ENCODE data around the gene FOXJ2.
"Not testable (repeated sequence)": the region's sequence is repeated elsewhere in the genome, so short reads cannot be mapped to it uniquely, and the experiment has no call there.

FOXJ2 gene

DNA sequence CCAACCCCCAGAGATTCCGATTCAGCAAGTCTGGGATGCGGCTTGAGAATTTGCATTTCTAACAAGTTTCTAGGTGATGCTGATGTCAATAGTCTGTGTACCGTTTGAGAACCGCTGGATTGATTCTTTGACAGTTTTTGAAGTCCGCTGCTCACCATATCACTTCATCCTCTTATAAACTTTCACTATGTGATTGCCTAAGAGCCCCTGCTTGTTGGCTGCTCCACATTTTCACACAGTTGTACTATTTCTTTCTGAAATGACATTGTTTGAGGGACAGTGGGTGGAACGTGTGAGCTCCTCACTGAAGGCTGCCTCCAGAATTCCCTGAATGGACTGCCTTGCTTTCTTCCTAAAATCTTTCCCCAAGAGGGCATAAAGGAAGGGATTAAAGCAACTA is 26.0 kb downstream of the FOXJ2 start:
- H3K27me3 Mint-ChIP-seq = no peaks in the 10 kb centered on the region
- no peaks in the 10 kb centered on the region for H3K4me1 Mint-ChIP-seq
- H3K27ac Mint-ChIP-seq = no peak overlapping the region
- H3K4me3 Mint-ChIP-seq = no peak overlapping the region
- peaks cover 13% of the 10 kb centered on the region for H3K36me3 Mint-ChIP-seq
- H3K9me3 Mint-ChIP-seq = no peaks in the 10 kb centered on the region
- DNase-seq = no peak
- CTCF ChIA-PET = interaction anchor here (1.1 to 3.5 kb wide), 3 partner anchors 10 to 19 kb away, joined by 3 to 16 read pairs (median 8); no protein-coding TSS in a partner anchor

DNA sequence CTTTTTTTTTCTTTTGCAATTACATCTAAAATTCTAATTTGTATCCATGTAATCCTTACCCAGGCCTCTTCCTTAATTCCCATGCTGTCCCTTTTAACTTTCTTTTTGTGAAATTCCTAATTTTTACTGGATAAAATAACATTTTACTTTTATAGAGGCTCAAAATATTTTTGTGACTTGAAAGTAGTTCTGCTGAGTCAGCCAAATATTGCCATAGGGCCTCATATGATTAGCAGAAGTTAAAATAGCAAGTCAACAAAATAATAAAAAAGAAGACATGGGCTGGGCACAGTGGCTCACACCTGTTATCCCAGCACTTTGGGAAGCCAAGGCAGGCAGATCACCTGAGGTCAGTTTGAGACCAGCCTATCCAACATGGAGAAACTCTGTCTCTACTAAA is 31.6 kb downstream of the FOXJ2 start:
- Mint-ChIP-seq H3K27me3 (no peaks in the 10 kb centered on the region), H3K9me3 (no peaks in the 10 kb centered on the region), H3K27ac (no peak overlapping the region), H3K4me3 (no peak overlapping the region), H3K36me3 (no peaks in the 10 kb centered on the region), H3K4me1 (peaks cover 23% of the 10 kb centered on the region)
- CTCF ChIA-PET = no interaction called here
- no peak for DNase-seq

GRCh38 chr12:8065991-8066594 is 33.6 kb downstream of the FOXJ2 start, which contains the start of gene C3AR1:
C3AR1 (minus strand) TSS chr12:8066359; CDS start chr12:8060185, 6,174 bp downstream.
- Mint-ChIP-seq H3K27me3 (no peaks in the 10 kb centered on the region), H3K4me3 (peak within 1 kb of the TSS; percentile 56), H3K36me3 (no peaks in the 10 kb centered on the region), H3K27ac (peak within 1 kb of the TSS; percentile 86), H3K4me1 (peaks cover 23% of the 10 kb centered on the region), H3K9me3 (no peaks in the 10 kb centered on the region)
- peak; percentile 62 for DNase-seq
- CTCF ChIA-PET = interaction anchor here (0.7 to 2.6 kb wide), 5 partner anchors 9 to 22 kb away, joined by 3 to 17 read pairs (median 6); no protein-coding TSS in a partner anchor

DNA sequence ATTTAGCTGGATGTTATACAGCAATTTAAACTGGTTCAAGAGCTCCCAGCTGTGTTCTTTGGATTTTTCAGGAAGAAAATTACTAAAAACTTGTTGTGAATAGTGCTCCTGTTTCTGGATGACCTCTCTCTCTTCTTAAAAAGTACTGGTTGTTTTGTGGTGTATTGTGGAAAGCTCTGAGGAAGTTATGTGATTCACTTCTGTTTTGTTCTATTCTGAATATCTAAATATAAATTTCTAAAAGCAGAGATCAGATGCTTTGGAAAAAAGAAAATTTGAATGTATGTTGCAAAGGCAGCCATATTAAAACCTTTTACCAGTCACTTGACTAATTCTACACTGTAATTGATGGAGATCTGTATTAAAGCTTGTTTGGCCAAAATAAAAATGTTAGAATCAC is 37.1 kb downstream of the FOXJ2 start:
- DNase-seq = no peak
- Mint-ChIP-seq H3K27me3 (peaks cover 11% of the 10 kb centered on the region), H3K36me3 (no peaks in the 10 kb centered on the region), H3K4me1 (peaks cover 23% of the 10 kb centered on the region), H3K4me3 (no peak overlapping the region), H3K9me3 (no peaks in the 10 kb centered on the region), H3K27ac (no peak overlapping the region)
- CTCF ChIA-PET = interaction anchor here (0.6 to 1.9 kb wide), 3 partner anchors 9 to 1308 kb away, joined by 3 to 10 read pairs (median 3); no protein-coding TSS in a partner anchor

DNA sequence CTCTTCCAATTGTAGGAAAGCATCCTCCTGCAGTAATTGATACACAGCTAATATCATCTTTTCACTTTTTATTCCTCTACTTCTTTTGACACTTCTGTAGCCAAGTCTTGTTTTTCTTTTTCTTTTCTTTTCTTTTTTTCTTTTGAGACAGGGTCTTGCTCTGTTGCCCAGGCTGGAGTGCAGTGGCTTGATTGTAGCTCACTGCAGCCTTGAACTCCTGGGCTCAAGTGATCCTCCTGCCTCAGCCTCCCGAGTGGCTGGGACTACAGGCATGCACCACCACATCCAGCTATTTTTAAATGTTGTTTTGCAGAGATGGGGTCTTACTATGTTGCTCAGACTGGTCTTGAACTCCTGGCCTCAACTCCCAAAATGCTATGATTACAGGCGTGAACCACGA is 39.3 kb downstream of the FOXJ2 start:
- CTCF ChIA-PET, H3K4me3 Mint-ChIP-seq: not testable (repeated sequence)
- peaks cover 11% of the 10 kb centered on the region for H3K27me3 Mint-ChIP-seq

GRCh38 chr12:8075935-8076334 is 43.4 kb downstream of the FOXJ2 start:
- Mint-ChIP-seq H3K9me3 (no peaks in the 10 kb centered on the region), H3K36me3 (no peaks in the 10 kb centered on the region), H3K4me3 (no peak overlapping the region), H3K27ac (no peak overlapping the region), H3K4me1 (peaks cover 28% of the 10 kb centered on the region), H3K27me3 (peaks cover 11% of the 10 kb centered on the region)
- CTCF ChIA-PET = interaction anchor here (0.5 kb wide), 1 partner anchor 9 kb away, joined by 5 read pairs; no protein-coding TSS in a partner anchor
- DNase-seq = no peak

More for the DNA sequence above, 39.3 kb downstream of the FOXJ2 start:
- not testable (repeated sequence) for H3K4me1 Mint-ChIP-seq, H3K9me3 Mint-ChIP-seq, H3K27ac Mint-ChIP-seq, DNase-seq, H3K36me3 Mint-ChIP-seq

- Mint-ChIP-seq H3K4me1 (peaks cover 32% of the 10 kb centered on the region), H3K4me3 (no peak overlapping the region), H3K27ac (no peak overlapping the region), H3K36me3 (no peaks in the 10 kb centered on the region), H3K27me3 (peaks cover 11% of the 10 kb centered on the region), H3K9me3 (no peaks in the 10 kb centered on the region)
- CTCF ChIA-PET = interaction anchor here (0.6 to 5.4 kb wide), 4 partner anchors 11 to 30 kb away, joined by 3 to 136 read pairs (median 8); partner anchors contain the start of gene C3AR1
- no peak for DNase-seq
These were observed 43.9 kb downstream of the FOXJ2 start for GRCh38 chr12:8076366-8076765.

DNA sequence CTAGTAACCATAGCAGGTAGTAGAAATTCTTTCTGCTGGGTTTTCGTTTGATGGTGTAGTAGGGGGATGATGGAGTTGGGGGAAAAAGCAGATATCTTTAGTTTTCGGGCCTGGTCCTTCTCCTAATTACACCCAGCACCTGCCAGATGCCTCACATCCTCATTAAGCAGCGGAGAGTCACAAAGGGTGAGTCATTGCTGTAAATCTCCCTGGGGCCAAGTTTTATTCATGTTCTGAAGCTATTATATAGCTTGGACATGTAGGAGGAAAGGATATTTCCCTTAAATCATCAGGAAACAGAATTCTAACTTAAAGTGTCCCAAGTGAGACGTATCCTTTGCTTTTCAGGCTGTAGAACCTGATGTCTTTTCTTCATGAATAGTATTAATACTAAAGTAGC is 44.7 kb downstream of the FOXJ2 start:
- CTCF ChIA-PET = interaction anchor here (0.6 to 5.4 kb wide), 10 partner anchors 10 to 222 kb away, joined by 3 to 136 read pairs (median 8); partner anchors contain the start of gene C3AR1

GRCh38 chr12:8078398-8078797 is 45.9 kb downstream of the FOXJ2 start:
- H3K27ac Mint-ChIP-seq = no peak overlapping the region
- H3K9me3 Mint-ChIP-seq = no peaks in the 10 kb centered on the region
- peaks cover 38% of the 10 kb centered on the region for H3K4me1 Mint-ChIP-seq
- no peak overlapping the region for H3K4me3 Mint-ChIP-seq
- peaks cover 1% of the 10 kb centered on the region for H3K36me3 Mint-ChIP-seq
- DNase-seq = peak; percentile 70
- CTCF ChIA-PET = interaction anchor here (0.7 to 5.4 kb wide), 23 partner anchors 9 to 564 kb away, joined by 3 to 136 read pairs (median 5); partner anchors contain the start of gene C3AR1
- H3K27me3 Mint-ChIP-seq = peaks cover 1% of the 10 kb centered on the region

More for the DNA sequence above, 44.7 kb downstream of the FOXJ2 start:
- Mint-ChIP-seq H3K27me3 (peaks cover 7% of the 10 kb centered on the region), H3K27ac (no peak overlapping the region), H3K4me3 (no peak overlapping the region), H3K4me1 (peaks cover 32% of the 10 kb centered on the region), H3K9me3 (no peaks in the 10 kb centered on the region), H3K36me3 (no peaks in the 10 kb centered on the region)
- DNase-seq = no peak

- Mint-ChIP-seq H3K9me3 (no peaks in the 10 kb centered on the region), H3K4me3 (no peak overlapping the region), H3K27me3 (no peaks in the 10 kb centered on the region), H3K27ac (no peak overlapping the region), H3K36me3 (peaks cover 3% of the 10 kb centered on the region), H3K4me1 (peaks cover 43% of the 10 kb centered on the region)
- CTCF ChIA-PET = interaction anchor here (0.8 to 5.4 kb wide), 12 partner anchors 9 to 564 kb away, joined by 3 to 136 read pairs (median 5); partner anchors contain the start of gene C3AR1
- DNase-seq = no peak
These were observed 46.4 kb downstream of the FOXJ2 start for GRCh38 chr12:8078916-8079315.

- no peak overlapping the region for H3K4me3 Mint-ChIP-seq
- H3K9me3 Mint-ChIP-seq = no peaks in the 10 kb centered on the region
- peaks cover 11% of the 10 kb centered on the region for H3K36me3 Mint-ChIP-seq
- peaks cover 52% of the 10 kb centered on the region for H3K4me1 Mint-ChIP-seq
- H3K27ac Mint-ChIP-seq = peak overlapping the region; percentile 99
- no peak for DNase-seq
- CTCF ChIA-PET = interaction anchor here (5.4 kb wide), 1 partner anchor 33 kb away, joined by 136 read pairs; no protein-coding TSS in a partner anchor
- no peaks in the 10 kb centered on the region for H3K27me3 Mint-ChIP-seq
These were observed 47.6 kb downstream of the FOXJ2 start for GRCh38 chr12:8080120-8080519.

DNA sequence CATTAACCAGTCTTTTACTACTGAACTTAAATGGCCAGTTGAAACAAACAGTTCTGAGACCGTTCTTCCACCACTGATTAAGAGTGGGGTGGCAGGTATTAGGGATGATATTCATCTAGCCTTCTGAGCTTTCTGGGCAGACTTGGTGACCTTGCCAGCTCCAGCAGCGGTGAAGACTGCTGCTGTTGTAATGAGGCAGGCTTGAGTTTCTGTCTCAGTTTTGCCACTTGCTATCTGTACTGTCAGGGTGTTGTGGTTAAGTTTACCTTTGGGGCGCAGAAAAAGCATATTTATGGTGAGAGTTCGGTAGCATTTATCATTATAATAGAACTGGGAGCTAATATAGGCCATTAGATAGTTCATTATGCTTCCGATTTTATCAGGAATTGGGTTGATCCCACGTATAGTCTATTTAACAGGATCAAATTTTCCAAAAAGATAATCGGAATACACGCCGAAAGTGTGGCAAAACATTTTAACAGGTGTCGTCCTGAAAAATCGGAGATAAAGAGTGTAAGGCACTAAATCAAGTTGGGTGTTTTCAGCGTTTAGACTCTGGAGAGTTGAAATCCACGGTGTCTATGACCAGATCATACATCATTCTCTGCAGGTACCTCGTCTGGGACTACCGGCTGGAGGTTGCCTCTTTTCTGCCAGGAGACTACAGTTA is 48.9 kb downstream of the FOXJ2 start:
- no peaks in the 10 kb centered on the region for H3K27me3 Mint-ChIP-seq
- peak; percentile 45 for DNase-seq

DNA sequence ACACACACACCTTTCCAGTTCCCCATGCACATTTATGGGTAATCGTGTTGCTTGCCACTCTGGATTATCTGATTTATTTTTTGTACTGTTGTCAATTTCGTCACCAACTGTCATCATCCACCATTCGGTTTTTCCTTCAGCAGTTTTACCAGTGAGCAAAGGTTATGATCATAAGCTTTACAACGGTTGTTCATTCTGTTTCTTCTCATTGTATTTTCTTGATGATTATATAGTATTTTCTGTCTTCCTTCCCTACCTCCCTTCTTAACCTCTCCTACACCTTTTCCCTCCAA is 50.2 kb downstream of the FOXJ2 start:
- H3K9me3 Mint-ChIP-seq = no peaks in the 10 kb centered on the region
- peak overlapping the region; percentile 91 for H3K4me3 Mint-ChIP-seq
- H3K27ac Mint-ChIP-seq = peak overlapping the region; percentile 99
- peaks cover 64% of the 10 kb centered on the region for H3K4me1 Mint-ChIP-seq
- CTCF ChIA-PET = interaction anchor here (0.8 kb wide), 1 partner anchor 37 kb away, joined by 3 read pairs; no protein-coding TSS in a partner anchor
- no peaks in the 10 kb centered on the region for H3K27me3 Mint-ChIP-seq
- no peak for DNase-seq
- peaks cover 18% of the 10 kb centered on the region for H3K36me3 Mint-ChIP-seq

More for the DNA sequence above, 48.9 kb downstream of the FOXJ2 start:
- no peaks in the 10 kb centered on the region for H3K9me3 Mint-ChIP-seq
- peaks cover 55% of the 10 kb centered on the region for H3K4me1 Mint-ChIP-seq
- H3K4me3 Mint-ChIP-seq = peak overlapping the region; percentile 91
- H3K36me3 Mint-ChIP-seq = peaks cover 15% of the 10 kb centered on the region
- peak overlapping the region; percentile 99 for H3K27ac Mint-ChIP-seq
- CTCF ChIA-PET = interaction anchor here (5.4 kb wide), 1 partner anchor 35 kb away, joined by 136 read pairs; no protein-coding TSS in a partner anchor

GRCh38 chr12:8084351-8084750 is 51.8 kb downstream of the FOXJ2 start:
- H3K9me3 Mint-ChIP-seq, CTCF ChIA-PET, H3K27me3 Mint-ChIP-seq: not testable (repeated sequence)
- peak overlapping the region; percentile 99 for H3K27ac Mint-ChIP-seq
- peaks cover 67% of the 10 kb centered on the region for H3K4me1 Mint-ChIP-seq
- H3K4me3 Mint-ChIP-seq = peak overlapping the region; percentile 91
- peaks cover 24% of the 10 kb centered on the region for H3K36me3 Mint-ChIP-seq
- peak; percentile 38 for DNase-seq
